K562 (cell line): ENCODE data around the gene LRRC59.

Experiments
- ETS1 ChIP-seq: conservative IDR thresholded peaks from 2 replicates; pipeline ENCODE4 v1.6.1; 2011; ENCODE audit warnings: low read depth, mild to moderate bottlenecking, low read length; ENCODE audit not compliant: control insufficient read depth
- NFRKB ChIP-seq: fragments of 450-650 bp; IDR thresholded peaks from 2 replicates; pipeline ENCODE4 v1.6.1; 2016; ENCODE audit warnings: low read depth
- SAFB2 ChIP-seq: fragments of 200-400 bp; formaldehyde crosslinking; IDR thresholded peaks from 2 replicates; pipeline ENCODE4 v1.6.1; 2018; ENCODE audit warnings: borderline replicate concordance, low read length, low read depth, moderate library complexity; ENCODE audit not compliant: severe bottlenecking
- SIX5 ChIP-seq, 2 experiments: IDR thresholded peaks; 2 replicates each; pipeline ENCODE4 v1.6.1; 2011; ENCODE audit warnings: low read length in 2 of 2, borderline replicate concordance in 1 of 2, low read depth in 1 of 2, mild to moderate bottlenecking in 1 of 2, moderate library complexity in 1 of 2; ENCODE audit not compliant: insufficient read depth in 1 of 2
- ZBTB8A ChIP-seq: fragments of 450-650 bp; IDR thresholded peaks from 2 replicates; pipeline ENCODE4 v1.6.1; 2018; ENCODE audit warnings: mild to moderate bottlenecking, moderate library complexity; ENCODE audit not compliant: partially characterized antibody
- ZFP91 ChIP-seq: sonication (generic); formaldehyde crosslinking; IDR thresholded peaks from 2 replicates; pipeline ENCODE4 v1.8.0; 2022; ENCODE audit warnings: mild to moderate bottlenecking, missing genetic modification reagents
- TF ChIP-seq, protein P1 (sequence below): fragments of 450-650 bp; IDR thresholded peaks from 2 replicates; pipeline ENCODE4 v1.6.1; 2016
- TF ChIP-seq, protein P2 (sequence below), 3 experiments: IDR thresholded peaks in 2 of 3; conservative IDR thresholded peaks in 1 of 3; 2 replicates each; pipeline ENCODE4 v1.5.1; 2011 to 2012; ENCODE audit warnings: low read length in 3 of 3, mild to moderate bottlenecking in 3 of 3, control low read depth in 2 of 3, improper control_type of control experiment in 1 of 3, inconsistent platforms in 1 of 3, low read depth in 1 of 3, mixed read lengths in 1 of 3, moderate library complexity in 1 of 3; ENCODE audit not compliant: insufficient read depth in 2 of 3

DNA sequence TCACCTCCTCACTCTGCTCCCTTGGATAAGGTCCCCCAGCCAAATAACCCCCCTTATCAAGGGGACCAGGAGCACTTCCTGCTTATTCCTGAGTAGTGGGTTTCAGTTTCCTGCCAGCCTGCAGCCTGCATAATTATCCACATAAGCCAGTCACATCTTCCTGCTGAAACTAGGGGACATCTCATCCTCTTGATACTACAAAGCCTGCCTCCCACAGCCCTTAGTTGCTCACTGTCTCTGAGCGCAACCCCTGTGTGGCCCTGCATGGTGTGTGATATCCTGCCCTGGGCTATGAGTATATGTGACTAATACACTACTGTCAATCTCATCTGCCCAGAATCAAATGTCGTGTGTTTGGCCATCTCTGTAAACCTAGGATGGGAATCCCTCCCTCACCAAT is 59.4 kb downstream of the LRRC59 start:
- TF ChIP-seq, protein P1, sequence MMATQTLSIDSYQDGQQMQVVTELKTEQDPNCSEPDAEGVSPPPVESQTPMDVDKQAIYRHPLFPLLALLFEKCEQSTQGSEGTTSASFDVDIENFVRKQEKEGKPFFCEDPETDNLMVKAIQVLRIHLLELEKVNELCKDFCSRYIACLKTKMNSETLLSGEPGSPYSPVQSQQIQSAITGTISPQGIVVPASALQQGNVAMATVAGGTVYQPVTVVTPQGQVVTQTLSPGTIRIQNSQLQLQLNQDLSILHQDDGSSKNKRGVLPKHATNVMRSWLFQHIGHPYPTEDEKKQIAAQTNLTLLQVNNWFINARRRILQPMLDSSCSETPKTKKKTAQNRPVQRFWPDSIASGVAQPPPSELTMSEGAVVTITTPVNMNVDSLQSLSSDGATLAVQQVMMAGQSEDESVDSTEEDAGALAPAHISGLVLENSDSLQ, result peak; percentile 42; the same call in 1 of the 2 replicates
- no peak for TF ChIP-seq NFRKB
- no peak for TF ChIP-seq ZBTB8A
- no peak for TF ChIP-seq SIX5 (IDR thresholded peaks at IDR 0.05; ENCODE audit: borderline replicate concordance in 1 of 2, insufficient read depth in 1 of 2, low read depth in 1 of 2, low read length in 2 of 2)
- TF ChIP-seq ZFP91 (CRISPR knock-in tag), result no peak
- no peak for TF ChIP-seq SAFB2
- TF ChIP-seq ETS1, result no peak
- TF ChIP-seq, protein P2, sequence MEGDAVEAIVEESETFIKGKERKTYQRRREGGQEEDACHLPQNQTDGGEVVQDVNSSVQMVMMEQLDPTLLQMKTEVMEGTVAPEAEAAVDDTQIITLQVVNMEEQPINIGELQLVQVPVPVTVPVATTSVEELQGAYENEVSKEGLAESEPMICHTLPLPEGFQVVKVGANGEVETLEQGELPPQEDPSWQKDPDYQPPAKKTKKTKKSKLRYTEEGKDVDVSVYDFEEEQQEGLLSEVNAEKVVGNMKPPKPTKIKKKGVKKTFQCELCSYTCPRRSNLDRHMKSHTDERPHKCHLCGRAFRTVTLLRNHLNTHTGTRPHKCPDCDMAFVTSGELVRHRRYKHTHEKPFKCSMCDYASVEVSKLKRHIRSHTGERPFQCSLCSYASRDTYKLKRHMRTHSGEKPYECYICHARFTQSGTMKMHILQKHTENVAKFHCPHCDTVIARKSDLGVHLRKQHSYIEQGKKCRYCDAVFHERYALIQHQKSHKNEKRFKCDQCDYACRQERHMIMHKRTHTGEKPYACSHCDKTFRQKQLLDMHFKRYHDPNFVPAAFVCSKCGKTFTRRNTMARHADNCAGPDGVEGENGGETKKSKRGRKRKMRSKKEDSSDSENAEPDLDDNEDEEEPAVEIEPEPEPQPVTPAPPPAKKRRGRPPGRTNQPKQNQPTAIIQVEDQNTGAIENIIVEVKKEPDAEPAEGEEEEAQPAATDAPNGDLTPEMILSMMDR (IDR thresholded peaks at IDR 0.05 in 2 of 3, conservative IDR thresholded peaks at IDR 0.05 in 1 of 3; ENCODE audit: insufficient read depth in 2 of 3, low read depth in 1 of 3, low read length in 3 of 3), result no peak
